Gastroesophageal sphincter (tissue), 4 donors: ENCODE results near the gene GRIFIN. TPM values are rescaled to one million over a fixed set of nuclear protein-coding genes. Genes with fewer than 3 reads are reported as not detected.
"Not testable (repeated sequence)": the region's sequence is repeated elsewhere in the genome, so short reads cannot be mapped to it uniquely, and the experiment has no call there.

Experiments used
- ATAC-seq: fragments of 150-250 bp; one replicate; pipeline ENCODE4 v1.9.1; 2016; ENCODE audit warnings: mild to moderate bottlenecking, moderate library complexity
- H3K27ac ChIP-seq, 4 donors: fragments of 200-600 bp; sonication (generic) in 3 of 4; 1 replicate in 3 of 4; 2 replicates in 1 of 4; pipeline ENCODE4 v1.5.1; 2016 to 2019
- H3K27me3 ChIP-seq: fragments of 200-600 bp; sonication (generic); one replicate; pipeline ENCODE4 v1.5.1; 2019
- H3K36me3 ChIP-seq, 2 donors: fragments of 200-600 bp; sonication (generic); one replicate each; pipeline ENCODE4 v1.5.1; 2019; ENCODE audit warnings: control low read depth in 1 of 2
- H3K4me1 ChIP-seq, 3 donors: fragments of 200-600 bp; sonication (generic); 1 replicate in 2 of 3; 2 replicates in 1 of 3; pipeline ENCODE4 v1.5.1; 2016 to 2019; ENCODE audit warnings: control low read depth in 2 of 3
- H3K4me3 ChIP-seq, 2 donors: fragments of 200-600 bp; sonication (generic); one replicate each; pipeline ENCODE4 v1.5.1; 2019; ENCODE audit warnings: mild to moderate bottlenecking in 1 of 2, moderate library complexity in 1 of 2
- H3K9me3 ChIP-seq, 3 donors: fragments of 200-600 bp; sonication (generic); one replicate each; pipeline ENCODE4 v1.5.1; 2017 to 2019; ENCODE audit warnings: control low read depth in 2 of 3
- CTCF ChIP-seq, 4 experiments: fragments of 200-600 bp in 2 of 4; fragments of 450-650 bp in 2 of 4; sonication (generic) in 1 of 4; IDR thresholded peaks; one replicate each; pipeline ENCODE4 v1.5.1; 2017 to 2019; ENCODE audit warnings: antibody characterized with exemption in 4 of 4, mild to moderate bottlenecking in 2 of 4, moderate library complexity in 2 of 4
- EP300 ChIP-seq: sonication (generic); formaldehyde crosslinking; IDR thresholded peaks from one replicate; pipeline ENCODE4 v1.6.1; 2017; ENCODE audit warnings: antibody characterized with exemption, mild to moderate bottlenecking
- POLR2A ChIP-seq, 2 donors: fragments of 450-650 bp; IDR thresholded peaks; one replicate each; pipeline ENCODE4 v1.6.1; 2017; ENCODE audit warnings: antibody characterized with exemption in 2 of 2, mild to moderate bottlenecking in 2 of 2, moderate library complexity in 1 of 2
- POLR2AphosphoS5 ChIP-seq: sonication (generic); formaldehyde crosslinking; IDR thresholded peaks from one replicate; pipeline ENCODE4 v1.6.1; 2017; ENCODE audit warnings: antibody characterized with exemption
- WGBS, 2 donors: methylation state at CpG; one replicate each; pipeline ENCODE4 v1.1.5; 2018; ENCODE audit warnings: low coverage in 1 of 2; 5-methylcytosine and 5-hydroxymethylcytosine counted together
- total RNA-seq, 4 donors: library from RNA; depleted of rRNA; stranded (reverse); fragments of >200 nt; gene quantifications; one replicate each; pipeline ENCODE4 v1.1.0, GENCODE V29; 2016

Gene GRIFIN
- total RNA-seq, 4 donors from 2014 or later, result not detected

DNA sequence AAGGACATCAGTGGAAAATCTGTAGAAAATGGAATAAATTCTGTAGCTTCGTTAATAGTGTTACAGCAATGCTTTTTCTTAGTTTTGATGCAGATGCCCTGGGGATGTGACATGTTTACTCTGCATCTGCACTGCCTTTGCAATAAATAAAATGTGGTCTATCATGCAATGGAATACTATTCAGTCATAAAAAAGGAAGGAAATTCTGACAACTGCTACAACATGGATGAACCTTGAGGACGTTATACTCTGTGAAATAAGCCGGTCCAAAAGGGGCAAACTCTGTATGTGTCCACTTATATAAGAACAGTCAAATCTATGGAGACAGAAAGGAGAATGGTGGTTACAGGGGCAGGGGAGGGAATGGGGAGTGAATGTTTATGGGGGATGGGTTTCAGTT lies 13.5 kb downstream of the GRIFIN start:
- H3K4me1 ChIP-seq, result no peaks in the 10 kb centered on the region
- peaks cover 0 to 7% (median 0%) of the 10 kb centered on the region in 3 donors for H3K9me3 ChIP-seq
- no peak for TF ChIP-seq EP300
- TF ChIP-seq POLR2A (IDR thresholded peaks at IDR 0.05), result no peak
- no peak for TF ChIP-seq POLR2AphosphoS5
- no peak for TF ChIP-seq CTCF (IDR thresholded peaks at IDR 0.05)
- WGBS, 2 donors, result 86 to 92% methylated on average over 3 of the region's 3 CpGs
- no peak overlapping the region for H3K27ac ChIP-seq
- peaks cover 16% of the 10 kb centered on the region for H3K27me3 ChIP-seq
- ATAC-seq, result no peak
- H3K36me3 ChIP-seq, result no peaks in the 10 kb centered on the region
- no peak overlapping the region for H3K4me3 ChIP-seq

DNA sequence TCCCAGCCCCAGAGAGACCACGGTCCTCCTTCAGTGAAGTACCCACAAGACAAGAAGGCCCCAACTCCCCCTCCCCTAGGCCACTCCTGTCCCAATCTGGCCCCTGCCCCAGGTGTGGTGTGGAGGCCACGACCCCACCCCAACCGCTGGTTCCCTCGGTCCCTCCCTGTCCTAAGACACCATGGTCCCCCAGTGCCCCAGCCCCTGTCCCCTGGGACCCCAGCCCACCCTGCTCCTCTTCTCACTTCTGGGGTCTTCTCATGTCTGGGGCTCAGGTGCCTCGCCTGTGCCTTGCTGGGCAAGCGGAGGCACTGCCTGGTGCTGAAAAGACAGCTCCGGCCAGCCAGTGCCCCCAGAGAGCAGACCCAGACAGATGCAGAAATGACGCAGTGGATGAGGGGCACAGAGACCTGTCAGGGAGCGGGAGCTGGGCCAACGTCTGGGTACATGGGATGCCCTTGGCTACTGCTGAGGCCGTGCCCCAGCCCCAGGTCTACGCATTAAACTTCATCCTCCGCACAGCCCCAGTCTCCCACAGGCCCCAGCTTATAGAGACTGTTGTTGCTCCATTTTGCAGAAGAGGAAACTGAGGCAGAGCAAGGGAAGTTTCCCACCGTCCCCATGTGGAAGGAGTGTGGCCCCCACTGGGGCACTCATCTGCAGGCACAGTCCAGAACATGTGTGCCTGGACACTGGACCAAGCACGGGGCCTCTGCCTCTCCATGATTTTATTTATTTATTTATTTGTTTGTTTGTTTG lies 14.8 kb downstream of the GRIFIN start:
- Histone ChIP-seq H3K4me1 (no peaks in the 10 kb centered on the region), H3K4me3 (no peak overlapping the region), H3K36me3 (no peaks in the 10 kb centered on the region), H3K9me3 (peaks cover 0 to 7% (median 0%) of the 10 kb centered on the region in 3 donors), H3K27ac (no peak overlapping the region), H3K27me3 (peaks cover 16% of the 10 kb centered on the region)
- no peak for ATAC-seq
- TF ChIP-seq CTCF (IDR thresholded peaks at IDR 0.05) (no peak), POLR2A (IDR thresholded peaks at IDR 0.05) (no peak), POLR2AphosphoS5 (no peak), EP300 (no peak)
- WGBS, 2 donors, result 71% methylated on average over 6 of the region's 15 CpGs; no CpG with 5 or more reads in 1 of the 2 donors

DNA sequence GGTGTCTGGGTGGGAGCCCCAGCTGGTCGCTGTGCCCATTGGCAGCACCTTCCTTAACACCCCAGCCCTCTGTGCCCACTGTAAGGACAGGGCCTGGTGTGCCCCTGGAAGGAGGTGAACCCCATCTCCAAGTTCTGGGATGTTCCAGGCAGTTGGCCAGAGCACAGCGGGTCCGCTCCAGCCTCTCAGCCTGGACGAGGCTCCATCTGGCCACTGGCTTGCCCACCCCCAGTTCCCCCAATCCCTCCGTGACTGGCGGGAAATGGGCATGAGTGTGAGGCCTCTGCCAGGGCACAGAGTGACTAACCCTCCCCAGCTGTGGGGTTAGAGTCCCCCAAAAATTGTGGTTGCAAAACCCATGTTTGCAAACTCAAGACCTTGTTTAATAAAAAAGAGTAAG lies 15.6 kb downstream of the GRIFIN start:
- TF ChIP-seq EP300 (no peak), CTCF (IDR thresholded peaks at IDR 0.05) (no peak), POLR2AphosphoS5 (no peak), POLR2A (IDR thresholded peaks at IDR 0.05) (no peak)
- WGBS, 2 donors, result 68% methylated on average over 4 of the region's 6 CpGs; no CpG with 5 or more reads in 1 of the 2 donors
- Histone ChIP-seq H3K4me1 (no peaks in the 10 kb centered on the region), H3K9me3 (peaks cover 0 to 7% (median 0%) of the 10 kb centered on the region in 3 donors), H3K27me3 (peaks cover 16% of the 10 kb centered on the region), H3K36me3 (no peaks in the 10 kb centered on the region), H3K4me3 (no peak overlapping the region), H3K27ac (no peak overlapping the region)
- ATAC-seq, result no peak

DNA sequence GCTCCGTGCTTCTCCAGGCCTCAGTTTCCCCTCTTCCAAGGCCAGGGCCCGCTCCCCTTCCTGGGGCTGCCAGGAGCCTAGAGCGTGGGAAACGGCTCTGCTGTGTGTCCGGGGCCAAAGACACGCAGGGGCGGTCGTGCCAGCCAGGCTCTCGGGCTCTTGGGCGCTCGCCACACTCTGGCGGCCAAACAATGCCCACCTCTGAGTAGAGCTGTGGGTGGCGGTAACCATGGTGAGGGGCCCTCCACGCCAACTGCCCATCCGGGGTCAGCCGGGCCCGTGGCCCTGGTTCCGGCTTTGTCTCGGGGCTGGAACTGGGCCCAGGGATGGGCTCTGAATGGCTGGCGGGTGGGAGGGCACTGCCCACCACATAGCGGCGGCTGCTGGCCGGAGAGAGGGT lies 16.0 kb downstream of the GRIFIN start:
- H3K4me3 ChIP-seq, result no peak overlapping the region
- no peak for ATAC-seq
- peaks cover 0 to 7% (median 0%) of the 10 kb centered on the region in 3 donors for H3K9me3 ChIP-seq
- TF ChIP-seq POLR2A (IDR thresholded peaks at IDR 0.05) (no peak), EP300 (no peak), POLR2AphosphoS5 (no peak), CTCF (IDR thresholded peaks at IDR 0.05) (no peak)
- peaks cover 16% of the 10 kb centered on the region for H3K27me3 ChIP-seq
- H3K4me1 ChIP-seq, result no peaks in the 10 kb centered on the region
- no peak overlapping the region for H3K27ac ChIP-seq
- no peaks in the 10 kb centered on the region for H3K36me3 ChIP-seq
- WGBS, 2 donors, result 60% methylated on average over 1 of the region's 23 CpGs; no CpG with 5 or more reads in 1 of the 2 donors

- ATAC-seq, result no peak
- Histone ChIP-seq H3K27ac (no peak overlapping the region), H3K4me1 (no peaks in the 10 kb centered on the region), H3K36me3 (no peaks in the 10 kb centered on the region), H3K9me3 (peaks cover 0 to 5% (median 0%) of the 10 kb centered on the region in 3 donors), H3K4me3 (no peak overlapping the region), H3K27me3 (peaks cover 16% of the 10 kb centered on the region)
- TF ChIP-seq POLR2A (IDR thresholded peaks at IDR 0.05) (no peak), POLR2AphosphoS5 (no peak), EP300 (no peak), CTCF (IDR thresholded peaks at IDR 0.05) (no peak)
- WGBS, 2 donors, result 83 to 89% methylated on average over 3 to 4 of the region's 8 CpGs
Observed at GRCh38 chr7:2459674-2460073, 16.5 kb downstream of the GRIFIN start.

- 90% methylated on average over 3 of the region's 3 CpGs; no CpG with 5 or more reads in 1 of the 2 donors for WGBS, 2 donors
- not testable (repeated sequence) for H3K36me3 ChIP-seq, H3K4me3 ChIP-seq, H3K9me3 ChIP-seq, ATAC-seq, H3K27ac ChIP-seq, H3K27me3 ChIP-seq
- peaks cover 0 to 14% (median 11%) of the 10 kb centered on the region in 3 donors for H3K4me1 ChIP-seq
Observed at GRCh38 chr7:2453849-2454248, 22.3 kb downstream of the GRIFIN start.
